Epithelial cell of proximal tubule (primary cell): ENCODE data around the gene PTTG1IP2. TPM values are rescaled to one million over a fixed set of nuclear protein-coding genes. Genes with fewer than 3 reads are reported as not detected.

Source experiments
- DNase-seq: peaks from one replicate; pipeline ENCODE4 v3.0.0-alpha.2; 2011; ENCODE audit warnings: low read depth
- H3K4me3 ChIP-seq: 2 replicates; pipeline ENCODE4 v1.5.1; 2011; ENCODE audit warnings: low read depth, mild to moderate bottlenecking, low read length
- total RNA-seq: library from RNA; depleted of rRNA; stranded (reverse); fragments of >200 nt; gene quantifications from 2 replicates; pipeline ENCODE4 v1.2.3, GENCODE V29; 2015
- TF ChIP-seq, protein P1 (sequence below): conservative IDR thresholded peaks from 2 replicates; pipeline ENCODE4 v1.5.1; 2012; ENCODE audit warnings: low read depth, mild to moderate bottlenecking, low read length

Gene PTTG1IP2
- total RNA-seq, 1 donor from 2014 or later: not detected

DNA sequence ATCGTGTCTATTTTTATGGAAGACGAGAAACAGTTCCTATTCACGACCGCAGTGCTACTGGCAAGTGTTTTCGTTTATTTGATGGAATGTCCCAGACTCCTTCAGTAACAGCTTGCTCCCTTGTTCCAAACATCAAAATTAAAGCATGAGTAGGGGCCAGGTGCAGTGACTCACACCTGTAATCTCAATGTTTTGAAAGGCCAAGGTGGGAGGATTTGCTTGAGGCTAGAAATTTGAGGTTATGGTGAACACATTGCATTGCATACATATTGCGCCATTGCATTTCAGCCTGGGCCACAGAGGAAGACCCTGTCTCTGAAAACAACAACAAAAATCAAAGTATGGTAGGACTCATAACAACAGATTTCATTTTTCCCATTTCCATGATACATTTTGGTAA, 22.8 kb downstream of the PTTG1IP2 start:
- no peak for DNase-seq
- H3K4me3 ChIP-seq: no peak overlapping the region

DNA sequence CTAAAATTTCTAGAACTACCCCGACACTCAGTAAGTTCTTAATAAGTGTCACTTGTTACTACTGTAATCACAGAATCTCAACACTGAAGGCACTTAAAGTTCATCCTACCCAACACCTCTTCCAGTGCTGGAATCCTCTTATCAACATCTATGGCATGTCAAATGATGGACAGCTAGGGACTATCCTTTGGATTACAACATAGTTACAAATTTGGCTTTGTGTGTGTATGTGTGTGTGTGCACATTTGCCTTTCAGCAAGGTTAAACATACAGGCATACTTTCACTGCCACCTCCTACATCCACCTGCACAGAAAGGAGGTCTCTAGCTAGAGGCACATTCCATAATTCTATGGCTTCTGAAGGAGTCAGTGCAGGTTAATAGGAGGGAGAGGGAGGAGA, 25.8 kb downstream of the PTTG1IP2 start:
- DNase-seq: no peak
- no peak overlapping the region for H3K4me3 ChIP-seq
- TF ChIP-seq, protein P1, sequence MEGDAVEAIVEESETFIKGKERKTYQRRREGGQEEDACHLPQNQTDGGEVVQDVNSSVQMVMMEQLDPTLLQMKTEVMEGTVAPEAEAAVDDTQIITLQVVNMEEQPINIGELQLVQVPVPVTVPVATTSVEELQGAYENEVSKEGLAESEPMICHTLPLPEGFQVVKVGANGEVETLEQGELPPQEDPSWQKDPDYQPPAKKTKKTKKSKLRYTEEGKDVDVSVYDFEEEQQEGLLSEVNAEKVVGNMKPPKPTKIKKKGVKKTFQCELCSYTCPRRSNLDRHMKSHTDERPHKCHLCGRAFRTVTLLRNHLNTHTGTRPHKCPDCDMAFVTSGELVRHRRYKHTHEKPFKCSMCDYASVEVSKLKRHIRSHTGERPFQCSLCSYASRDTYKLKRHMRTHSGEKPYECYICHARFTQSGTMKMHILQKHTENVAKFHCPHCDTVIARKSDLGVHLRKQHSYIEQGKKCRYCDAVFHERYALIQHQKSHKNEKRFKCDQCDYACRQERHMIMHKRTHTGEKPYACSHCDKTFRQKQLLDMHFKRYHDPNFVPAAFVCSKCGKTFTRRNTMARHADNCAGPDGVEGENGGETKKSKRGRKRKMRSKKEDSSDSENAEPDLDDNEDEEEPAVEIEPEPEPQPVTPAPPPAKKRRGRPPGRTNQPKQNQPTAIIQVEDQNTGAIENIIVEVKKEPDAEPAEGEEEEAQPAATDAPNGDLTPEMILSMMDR: no peak

More for the DNA sequence above, 22.8 kb downstream of the PTTG1IP2 start:
- TF ChIP-seq, protein P1: no peak

DNA sequence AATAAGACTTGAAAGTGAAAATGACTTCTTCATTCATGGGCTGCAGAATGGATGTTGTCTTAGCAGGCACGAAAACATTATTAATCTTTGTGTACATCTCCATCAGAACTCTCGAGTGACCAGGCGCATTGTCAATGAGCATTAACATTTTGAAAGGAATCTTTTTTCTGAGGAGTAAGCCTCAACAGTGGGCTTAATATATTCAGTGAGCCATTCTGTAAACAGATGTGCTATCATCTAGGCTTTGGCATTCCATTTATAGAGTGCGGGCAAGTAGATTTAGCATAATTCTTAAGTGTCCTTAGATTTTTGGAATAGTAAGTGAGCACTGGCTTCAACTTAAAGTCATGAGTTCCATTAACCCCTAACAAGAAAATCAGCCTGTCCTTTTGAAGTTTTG, 33.1 kb downstream of the PTTG1IP2 start:
- no peak for DNase-seq
- H3K4me3 ChIP-seq: no peak overlapping the region
- TF ChIP-seq, protein P1: no peak

DNA sequence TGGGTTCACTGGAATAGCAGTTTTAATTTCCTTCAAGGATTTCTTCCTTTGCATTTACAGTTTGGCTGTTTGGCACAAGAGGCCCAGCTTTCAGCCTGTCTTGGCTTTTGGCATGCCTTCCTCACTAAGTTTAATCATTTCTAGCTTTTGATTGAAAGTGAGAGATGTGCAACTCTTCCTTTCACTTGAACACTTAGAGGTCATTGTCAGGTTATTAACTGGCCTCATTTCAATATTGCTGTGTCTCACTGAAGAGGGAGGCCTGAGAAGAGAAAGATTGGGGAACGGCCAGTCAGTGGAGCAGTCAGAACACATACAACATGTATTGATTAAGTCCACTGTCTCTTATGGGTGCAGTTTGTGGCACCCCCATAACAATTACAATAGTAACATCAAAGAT, 33.9 kb downstream of the PTTG1IP2 start:
- no peak for DNase-seq
- no peak overlapping the region for H3K4me3 ChIP-seq
- TF ChIP-seq, protein P1: no peak

DNA sequence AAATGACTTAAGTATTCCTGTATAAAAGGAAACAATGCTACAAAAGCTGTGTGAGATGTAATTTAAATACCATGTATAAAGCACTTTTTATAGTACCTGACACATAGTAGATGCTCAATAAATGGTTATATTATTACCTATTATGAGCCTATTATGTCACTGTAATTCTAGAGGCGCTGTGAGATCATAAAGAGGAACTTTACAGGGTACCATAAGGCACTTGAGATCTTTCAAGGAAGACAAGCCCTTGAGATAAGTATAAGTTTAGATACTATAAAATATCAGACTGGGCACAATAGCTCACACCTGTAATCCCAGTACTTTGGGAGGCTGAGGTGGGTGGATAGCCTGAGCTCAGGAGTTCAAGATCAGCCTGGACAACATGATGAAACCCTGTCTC, 38.3 kb downstream of the PTTG1IP2 start:
- no peak for DNase-seq
- no peak overlapping the region for H3K4me3 ChIP-seq
- TF ChIP-seq, protein P1: no peak

DNA sequence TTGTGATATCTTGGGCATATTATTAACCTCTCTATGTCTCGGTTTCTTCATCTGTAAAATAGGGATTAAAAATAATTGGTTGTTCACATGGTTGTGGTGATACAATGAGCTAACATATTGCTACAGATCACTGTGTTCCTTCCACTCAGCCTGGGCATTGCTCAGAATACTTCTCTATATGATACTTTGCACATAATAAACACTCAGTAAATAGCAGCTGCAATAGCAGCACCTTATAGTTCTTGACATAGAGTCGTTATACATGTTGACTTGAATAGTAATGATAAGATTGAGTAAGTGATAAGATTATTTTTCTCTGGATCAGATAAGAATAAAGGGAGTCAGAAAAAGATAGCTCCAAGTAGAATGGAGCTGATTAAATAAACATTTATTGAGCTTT, 42.3 kb downstream of the PTTG1IP2 start:
- DNase-seq: no peak
- TF ChIP-seq, protein P1: no peak
- no peak overlapping the region for H3K4me3 ChIP-seq

DNA sequence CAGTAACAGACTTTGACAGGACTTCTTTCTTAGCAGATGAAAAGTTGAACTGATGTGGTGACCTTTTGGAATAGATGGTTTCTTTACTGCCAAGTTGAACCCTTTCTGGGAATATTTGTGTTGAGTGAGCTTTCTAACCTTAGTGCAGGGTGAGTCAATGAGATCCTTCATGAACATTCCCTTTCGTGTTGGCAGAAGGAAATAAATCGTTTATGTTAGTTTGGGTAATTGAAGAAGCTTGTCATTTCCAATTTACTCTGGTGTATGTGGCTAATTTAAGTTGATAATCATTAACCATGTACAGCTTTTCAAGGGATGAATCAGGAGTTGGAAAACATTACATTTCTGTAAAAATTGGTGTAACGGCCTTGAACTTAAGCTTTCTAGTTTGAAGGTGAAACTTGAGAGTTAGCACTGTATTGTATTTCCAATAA, 43.4 kb downstream of the PTTG1IP2 start:
- no peak overlapping the region for H3K4me3 ChIP-seq
- no peak for DNase-seq
- TF ChIP-seq, protein P1: no peak
